GM18519 (cell line): ENCODE data around the gene SCN1B.
"Not testable (repeated sequence)": the region's sequence is repeated elsewhere in the genome, so short reads cannot be mapped to it uniquely, and the experiment has no call there.

Source experiments
- ATAC-seq: cut with Tn5 transposase; IDR thresholded peaks from one replicate; pipeline ENCODE4 v1.9.1; 2021; ENCODE audit warnings: mild to moderate bottlenecking, moderate library complexity; ENCODE audit not compliant: unreplicated experiment, low FRiP score

The SCN1B gene

DNA sequence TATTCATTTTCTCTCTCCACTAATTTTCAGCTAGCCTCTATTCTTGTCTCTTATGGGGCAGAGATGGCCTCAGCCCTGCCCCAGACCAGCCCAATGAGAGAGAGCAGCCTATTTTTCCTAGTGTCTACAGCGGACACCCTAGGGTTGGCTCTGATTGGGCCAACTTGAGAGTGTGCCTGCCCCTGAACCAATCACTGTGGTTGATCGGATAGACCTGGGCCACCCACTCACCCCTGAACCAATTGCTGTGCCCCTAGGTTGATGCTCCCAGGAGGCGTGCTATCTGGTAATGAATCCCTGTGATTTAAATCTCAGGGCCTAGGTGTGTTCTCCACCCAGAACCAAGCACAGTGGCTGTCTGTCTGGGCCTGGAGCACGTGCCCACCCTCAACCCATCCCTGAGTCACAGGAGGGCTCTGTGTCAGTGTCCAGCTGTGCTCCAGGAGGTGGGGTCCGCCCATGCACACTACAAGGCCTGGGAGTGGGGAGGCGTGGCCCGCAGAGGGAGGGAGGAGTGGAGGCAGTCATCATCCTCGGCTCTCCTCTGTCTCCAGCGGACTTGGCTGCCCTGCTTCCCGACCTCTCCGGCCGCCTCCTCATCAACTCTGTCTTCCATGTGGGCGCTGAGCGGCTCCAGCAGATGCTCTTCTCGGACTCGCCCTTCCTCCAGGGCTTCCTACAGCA lies 14.9 kb upstream of the SCN1B start:
- ATAC-seq: no peak

- ATAC-seq: no peak
Measured at GRCh38 chr19:35015954-35016351, 14.3 kb upstream of the SCN1B start.

- no peak for ATAC-seq
Measured at GRCh38 chr19:35017507-35017906, 12.8 kb upstream of the SCN1B start.

DNA sequence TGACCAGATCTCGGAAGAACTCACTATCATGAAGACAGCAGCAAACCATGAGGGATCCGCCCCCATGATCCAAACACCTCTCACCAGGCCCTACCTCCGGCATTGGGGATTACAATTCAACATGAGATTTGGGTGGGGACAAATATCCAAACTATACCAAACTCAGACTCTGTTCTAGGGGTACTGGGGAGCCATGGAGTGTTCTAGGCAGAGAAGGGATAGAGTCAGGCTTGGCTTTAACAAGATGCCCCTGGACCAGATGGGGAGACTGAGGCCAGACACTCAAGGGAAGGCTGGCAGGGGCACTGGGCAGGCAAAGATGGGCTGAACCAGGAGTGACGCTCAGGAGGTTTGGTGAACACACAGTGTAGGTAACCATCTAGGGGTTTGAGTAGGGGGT lies 11.9 kb upstream of the SCN1B start:
- ATAC-seq: no peak

- no peak for ATAC-seq
Measured at GRCh38 chr19:35019144-35019543, 11.1 kb upstream of the SCN1B start.

- ATAC-seq: no peak
Measured at GRCh38 chr19:35021016-35021415, 9.3 kb upstream of the SCN1B start.

- no peak for ATAC-seq
Measured at GRCh38 chr19:35021596-35021995, 8.7 kb upstream of the SCN1B start.

- ATAC-seq: no peak
Measured at GRCh38 chr19:35022460-35022859, 7.8 kb upstream of the SCN1B start.

DNA sequence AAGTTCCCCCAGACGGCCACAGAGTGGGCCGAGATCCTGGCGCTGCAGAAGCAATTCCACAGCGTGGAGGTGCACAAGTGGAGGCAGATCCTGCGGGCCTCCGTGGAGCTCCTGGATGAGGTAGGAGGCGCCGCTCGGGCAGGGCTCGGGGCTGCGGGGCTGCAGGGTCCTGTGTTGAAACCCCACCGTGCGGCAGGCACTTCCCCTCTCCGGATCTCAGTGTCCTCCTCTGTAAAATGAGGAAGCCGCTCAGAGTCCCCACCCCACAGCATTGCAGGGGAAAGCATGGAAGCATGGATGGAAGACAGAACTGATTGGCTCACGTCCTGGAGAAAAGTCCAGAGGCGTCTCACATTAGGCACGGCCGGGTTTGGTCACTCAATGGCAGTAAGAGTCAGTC lies 6.8 kb upstream of the SCN1B start:
- ATAC-seq: no peak

DNA sequence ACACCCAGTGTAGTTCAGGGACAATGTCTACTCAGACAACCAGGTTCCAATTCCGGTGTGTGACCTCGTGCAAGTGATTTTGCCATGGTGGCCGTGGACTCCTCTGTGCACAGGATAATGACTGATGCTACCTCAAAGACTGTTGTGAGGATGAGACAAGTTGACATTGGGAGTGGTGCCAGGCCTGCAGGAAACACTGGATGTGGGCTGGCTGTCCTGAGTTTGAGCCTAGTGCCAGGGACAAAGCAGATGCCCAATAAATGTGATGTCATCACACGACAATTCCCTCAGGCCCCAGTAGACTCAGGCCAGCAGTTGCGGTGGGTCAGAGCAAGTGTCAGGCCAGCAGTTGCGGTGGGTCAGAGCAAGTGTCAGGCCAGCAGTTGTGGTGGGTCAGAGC lies 6.2 kb upstream of the SCN1B start:
- ATAC-seq: no peak

DNA sequence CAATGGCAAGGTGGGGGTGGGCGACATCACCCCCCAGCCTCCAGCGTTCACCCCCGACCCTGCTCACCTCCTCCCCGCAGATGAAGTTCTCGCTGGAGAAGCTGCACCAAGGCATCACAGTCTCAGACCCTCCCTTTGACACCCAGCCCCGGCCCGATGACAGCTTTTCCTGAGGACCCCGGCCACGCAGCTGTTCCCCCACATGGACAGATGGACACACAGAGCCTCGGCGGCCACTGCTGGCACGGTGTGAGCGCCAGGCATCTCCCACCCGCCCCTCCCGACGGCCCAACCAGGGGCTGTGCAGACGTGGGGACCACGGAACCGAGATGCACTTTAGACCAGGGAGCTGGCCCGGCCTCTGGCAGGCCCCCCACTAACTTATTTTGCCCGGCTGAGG lies 4.3 kb upstream of the SCN1B start:
- no peak for ATAC-seq

DNA sequence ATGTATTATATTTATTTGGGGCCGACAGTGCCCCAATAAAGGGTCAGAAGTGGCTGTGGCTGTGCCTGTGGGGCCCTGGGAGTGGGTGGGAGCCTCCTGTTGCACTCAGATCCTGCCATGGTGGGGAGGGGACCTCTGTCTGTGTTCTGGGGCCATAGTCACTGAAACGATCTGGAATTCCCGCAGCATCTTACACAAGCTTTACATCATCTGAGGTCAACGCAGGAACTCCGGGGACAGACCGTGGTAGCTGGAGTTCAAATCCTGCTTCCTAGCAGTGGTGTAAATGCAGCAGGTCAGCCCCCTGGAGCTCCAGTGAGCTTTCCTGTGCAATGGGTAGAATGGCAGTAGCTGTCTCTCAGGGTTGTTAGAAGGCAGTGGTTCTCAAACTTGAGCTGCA lies 3.9 kb upstream of the SCN1B start:
- no peak for ATAC-seq

GRCh38 chr19:35027009-35027408 lies 3.3 kb upstream of the SCN1B start:
- ATAC-seq: no peak

DNA sequence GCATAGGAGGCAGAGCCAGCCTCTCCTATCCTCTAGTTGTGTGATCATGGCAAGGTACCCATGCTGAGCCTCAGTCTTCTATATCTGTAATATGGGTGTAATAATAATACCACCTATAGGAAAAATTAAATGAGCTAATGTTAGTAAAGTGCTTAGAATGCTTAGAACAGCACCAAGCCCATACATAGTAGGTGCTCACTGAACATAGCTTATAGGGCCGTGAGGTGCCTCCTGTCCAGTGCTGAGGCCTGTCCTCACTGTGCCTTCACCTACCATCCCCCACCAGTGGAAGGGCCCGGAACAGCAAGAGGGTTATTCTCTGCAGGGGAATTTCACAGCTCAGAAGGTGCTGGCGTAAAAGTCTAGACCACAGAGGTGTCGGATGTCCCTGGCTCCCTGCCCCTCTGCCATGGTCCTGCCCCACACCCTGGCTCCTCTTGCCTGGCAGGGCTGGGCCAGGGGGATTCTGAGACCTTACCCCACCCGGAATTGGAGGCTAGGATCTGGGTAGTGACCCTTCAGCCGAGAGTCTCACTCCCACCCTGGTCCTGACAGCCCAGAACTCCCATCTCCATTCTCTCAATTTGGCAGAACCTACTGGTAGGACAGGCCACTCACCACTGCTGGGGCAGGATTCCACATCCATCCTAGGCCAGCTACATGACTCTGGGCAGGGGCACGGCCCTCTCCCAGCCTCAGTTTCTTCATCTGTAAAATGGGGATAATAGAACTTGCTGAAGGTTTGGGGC lies 2.2 kb upstream of the SCN1B start:
- no peak for ATAC-seq

DNA sequence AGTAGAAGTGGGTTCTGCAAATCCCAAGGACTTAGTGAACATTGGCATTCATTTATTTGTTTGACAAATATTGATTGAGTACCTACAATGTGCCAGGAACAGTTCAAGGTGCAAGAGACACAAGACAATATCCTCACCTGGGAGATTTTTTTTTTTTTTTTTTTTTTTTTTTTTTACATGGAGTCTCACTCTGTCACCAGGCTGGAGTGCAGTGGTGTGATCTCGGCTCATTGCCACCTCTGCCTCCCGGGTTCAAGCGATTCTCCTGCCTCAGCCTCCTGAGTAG lies 1.7 kb upstream of the SCN1B start:
- not testable (repeated sequence) for ATAC-seq

DNA sequence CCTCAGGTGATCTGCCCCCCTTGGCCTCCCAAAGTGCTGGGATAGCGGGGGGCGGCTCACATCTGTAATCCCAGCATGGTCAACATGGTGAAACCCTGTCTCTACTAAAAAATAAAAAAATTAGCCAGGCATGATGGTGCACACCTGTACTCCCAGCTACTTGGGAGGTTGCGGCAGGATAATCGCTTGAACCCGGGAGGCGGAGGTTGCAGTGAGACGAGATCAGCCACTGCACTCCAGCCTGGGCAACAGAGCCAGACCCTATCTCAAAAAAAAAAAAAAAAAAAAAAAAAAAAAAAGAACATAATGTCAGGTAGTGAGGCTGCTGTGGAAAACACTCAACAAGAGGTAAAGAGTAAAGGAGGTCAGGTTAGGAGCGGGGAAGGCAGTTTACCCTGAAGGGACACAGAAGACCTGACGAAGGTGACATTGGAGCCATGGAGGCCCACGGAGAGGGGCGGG lies 964 bp upstream of the SCN1B start:
- ATAC-seq: not testable (repeated sequence)

GRCh38 chr19:35029737-35030256 lies 473 bp upstream of the SCN1B start:
- no peak for ATAC-seq

DNA sequence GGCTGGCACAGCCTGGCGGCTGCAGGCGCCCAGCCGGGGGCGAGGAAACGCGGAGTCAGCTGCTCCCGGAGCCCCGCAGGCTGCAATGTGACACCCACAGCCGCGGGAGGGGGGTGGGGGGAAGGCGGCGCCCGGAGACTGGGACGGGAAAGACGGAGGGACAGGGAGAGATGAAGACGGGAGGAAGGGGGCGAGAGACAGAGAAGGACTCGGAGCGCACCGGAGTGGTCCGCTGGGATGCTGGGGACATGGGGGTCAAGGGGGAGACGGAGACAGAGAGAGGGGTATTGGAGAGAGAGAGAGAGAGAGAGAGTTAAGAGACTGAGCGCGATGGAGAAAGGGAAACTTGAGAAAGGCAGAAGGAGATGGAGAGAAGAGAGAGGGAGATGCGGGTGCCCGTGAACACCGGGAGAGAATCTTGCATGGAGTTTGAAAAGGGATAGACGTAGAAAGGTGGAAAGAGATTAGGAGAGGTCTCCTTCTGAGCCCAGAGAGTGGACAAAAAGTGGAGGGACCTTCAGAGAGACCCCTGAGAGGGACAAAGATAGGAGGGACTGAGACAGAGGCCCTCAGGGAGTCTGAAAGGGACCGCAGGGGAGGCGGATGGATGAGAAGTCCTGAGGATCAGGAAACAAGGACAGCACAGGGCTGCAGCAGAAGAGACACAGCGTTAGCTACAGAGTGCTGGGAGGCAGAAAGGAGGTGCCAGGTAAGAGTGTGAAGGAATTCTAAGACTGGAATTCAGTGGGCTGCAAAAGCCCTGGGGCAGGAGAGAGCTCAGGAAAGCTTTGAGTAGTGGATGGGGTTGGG lies 1.0 kb downstream of the SCN1B start:
- no peak for ATAC-seq

- ATAC-seq: no peak
Measured at GRCh38 chr19:35032356-35032865, 2.1 kb downstream of the SCN1B start.

- ATAC-seq: no peak
Measured at GRCh38 chr19:35033067-35034004, 3.1 kb downstream of the SCN1B start.
